ENCODE results near the gene PLA2G3. TPM values are rescaled to one million over a fixed set of nuclear protein-coding genes. Genes with fewer than 3 reads are reported as not detected.

PLA2G3 gene
- total RNA-seq, 1 donor from 2014 or later: not detected

- DNase-seq (ENCODE audit: low read depth): no peak
- no peak for TF ChIP-seq CTCF (conservative IDR thresholded peaks at IDR 0.05; ENCODE audit: low read depth, low read length)
- H3K4me3 ChIP-seq (ENCODE audit: low read depth, low read length): no peak overlapping the region
Observed at GRCh38 chr22:31092161-31092560, 48.1 kb downstream of the PLA2G3 start.

GRCh38 chr22:31091106-31091975 is 49.0 kb downstream of the PLA2G3 start:
- DNase-seq (ENCODE audit: low read depth): no peak
- TF ChIP-seq CTCF (conservative IDR thresholded peaks at IDR 0.05; ENCODE audit: low read depth, low read length): no peak

GRCh38 chr22:31090217-31091085 is 49.9 kb downstream of the PLA2G3 start:
- DNase-seq (ENCODE audit: low read depth): no peak
- H3K4me3 ChIP-seq (ENCODE audit: low read depth, low read length): no peak overlapping the region
- TF ChIP-seq CTCF (conservative IDR thresholded peaks at IDR 0.05; ENCODE audit: low read depth, low read length): no peak

More at GRCh38 chr22:31091106-31091975, 49.0 kb downstream of the PLA2G3 start:
- no peak overlapping the region for H3K4me3 ChIP-seq (ENCODE audit: low read depth, low read length)

- no peak overlapping the region for H3K4me3 ChIP-seq (ENCODE audit: low read depth, low read length)
- TF ChIP-seq CTCF (conservative IDR thresholded peaks at IDR 0.05; ENCODE audit: low read depth, low read length): peak; percentile 75
- DNase-seq (ENCODE audit: low read depth): no peak
Observed at GRCh38 chr22:31089160-31090100, 50.9 kb downstream of the PLA2G3 start.

- TF ChIP-seq CTCF (conservative IDR thresholded peaks at IDR 0.05; ENCODE audit: low read depth, low read length): no peak
- no peak for DNase-seq (ENCODE audit: low read depth)
- H3K4me3 ChIP-seq (ENCODE audit: low read depth, low read length): no peak overlapping the region
Observed at GRCh38 chr22:31088233-31088986, 51.9 kb downstream of the PLA2G3 start.

All from epithelial cell of proximal tubule (primary cell).